HUES48 (cell line): ENCODE data around the gene TANGO2.

Source experiments
- H3K27ac ChIP-seq: one replicate; pipeline ENCODE4 v1.7.0; 2013; ENCODE audit warnings: low read depth, low read length, inconsistent platforms
- H3K27me3 ChIP-seq: 2 replicates; pipeline ENCODE4 v1.6.1; 2013; ENCODE audit warnings: mild to moderate bottlenecking, low read length; ENCODE audit not compliant: control insufficient read depth, insufficient read depth
- H3K36me3 ChIP-seq: 2 replicates; pipeline ENCODE4 v1.6.1; 2013; ENCODE audit warnings: low read length; ENCODE audit not compliant: control insufficient read depth, insufficient read depth
- H3K4me1 ChIP-seq: 2 replicates; pipeline ENCODE4 v1.6.1; 2013; ENCODE audit warnings: mild to moderate bottlenecking, low read length; ENCODE audit not compliant: control insufficient read depth, insufficient read depth
- H3K4me3 ChIP-seq: 2 replicates; pipeline ENCODE4 v1.5.1; 2013; ENCODE audit warnings: mild to moderate bottlenecking, low read depth, low read length
- H3K9ac ChIP-seq: 2 replicates; pipeline ENCODE4 v1.6.1; 2013; ENCODE audit warnings: mild to moderate bottlenecking, low read depth, low read length, moderate library complexity
- H3K9me3 ChIP-seq: 2 replicates; pipeline ENCODE4 v1.6.1; 2013; ENCODE audit warnings: low read length; ENCODE audit not compliant: control insufficient read depth, insufficient read depth

TANGO2 gene

DNA sequence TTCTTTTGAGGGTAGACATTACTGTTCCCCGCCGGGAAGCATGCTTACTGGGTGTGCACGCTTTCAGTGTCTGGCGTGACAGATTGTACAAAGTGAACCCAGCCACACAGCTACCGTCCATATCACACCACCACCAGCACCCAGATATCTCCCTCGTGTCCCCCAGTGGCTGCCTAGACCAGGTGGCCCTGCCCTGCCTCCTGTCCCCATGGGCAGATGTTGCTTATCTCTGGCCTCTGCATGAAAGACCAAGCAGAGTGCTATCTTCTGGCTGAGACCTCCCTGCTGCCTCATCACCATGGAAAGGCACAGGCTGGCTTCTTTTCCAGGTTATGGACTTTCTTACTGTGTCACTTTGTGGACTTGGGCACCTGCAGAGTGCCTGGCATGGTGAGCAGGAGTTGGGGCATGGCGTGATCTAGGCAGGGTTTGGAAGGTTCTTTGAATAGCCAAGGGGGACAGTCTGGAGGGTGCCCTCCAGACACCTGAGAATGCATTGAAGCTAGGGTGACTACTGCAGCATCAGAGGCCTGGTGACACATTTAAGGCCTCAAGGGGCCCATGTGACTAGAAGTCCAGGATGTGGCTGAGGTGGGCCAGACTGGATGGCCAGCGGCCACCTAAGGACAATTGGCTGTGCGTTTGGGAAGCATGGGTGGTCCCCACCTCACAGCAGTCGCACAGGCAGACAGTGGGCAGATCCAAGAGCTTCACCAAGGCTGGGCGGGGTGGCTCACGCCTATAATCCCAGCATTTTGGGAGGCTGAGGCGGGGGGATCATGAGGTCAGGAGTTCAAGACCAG lies 4.7 kb downstream of the TANGO2 start:
- H3K27me3 ChIP-seq: no peaks in the 10 kb centered on the region
- H3K9me3 ChIP-seq: no peaks in the 10 kb centered on the region
- H3K4me1 ChIP-seq: peaks cover 6% of the 10 kb centered on the region; the same call in 1 of the 2 replicates
- H3K36me3 ChIP-seq: no peaks in the 10 kb centered on the region
- H3K9ac ChIP-seq: no peak overlapping the region
- H3K27ac ChIP-seq: no peak overlapping the region
- no peak overlapping the region for H3K4me3 ChIP-seq

DNA sequence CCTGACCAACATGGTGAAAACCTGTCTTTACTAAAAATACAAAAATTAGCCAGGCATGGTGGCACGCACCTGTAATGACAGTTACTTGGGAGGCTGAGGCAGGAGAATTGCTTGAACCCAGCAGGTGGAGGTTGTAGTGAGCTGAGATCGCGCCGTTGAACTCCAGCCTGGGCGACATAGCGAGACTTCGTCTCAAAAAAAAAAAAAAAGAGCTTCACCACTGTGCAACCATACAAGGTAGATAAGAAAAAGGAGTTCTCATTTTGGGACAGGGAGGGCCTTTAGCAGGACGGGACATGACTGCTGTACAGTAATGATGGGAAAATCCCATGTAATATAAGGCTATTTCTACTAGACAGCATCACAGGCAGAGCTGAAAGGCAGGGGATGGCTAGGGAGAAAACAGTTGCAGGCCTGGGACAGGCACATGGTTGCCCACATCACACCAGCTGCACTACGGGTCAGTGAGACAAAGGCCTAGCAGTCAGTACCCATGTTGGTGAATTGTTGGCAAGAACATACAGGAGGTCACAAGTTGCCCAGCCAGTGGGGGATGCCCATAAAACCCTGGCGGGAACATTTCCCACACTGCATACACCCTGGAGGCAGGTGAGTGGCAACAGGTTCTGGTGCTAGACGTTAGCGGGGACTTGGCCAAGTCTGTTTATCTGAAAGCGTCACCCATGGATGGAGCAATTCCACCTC lies 5.4 kb downstream of the TANGO2 start:
- Histone ChIP-seq H3K9me3 (no peaks in the 10 kb centered on the region), H3K27me3 (no peaks in the 10 kb centered on the region), H3K9ac (no peak overlapping the region), H3K36me3 (no peaks in the 10 kb centered on the region), H3K27ac (no peak overlapping the region), H3K4me3 (no peak overlapping the region), H3K4me1 (peaks cover 5% of the 10 kb centered on the region; the same call in 1 of the 2 replicates)

DNA sequence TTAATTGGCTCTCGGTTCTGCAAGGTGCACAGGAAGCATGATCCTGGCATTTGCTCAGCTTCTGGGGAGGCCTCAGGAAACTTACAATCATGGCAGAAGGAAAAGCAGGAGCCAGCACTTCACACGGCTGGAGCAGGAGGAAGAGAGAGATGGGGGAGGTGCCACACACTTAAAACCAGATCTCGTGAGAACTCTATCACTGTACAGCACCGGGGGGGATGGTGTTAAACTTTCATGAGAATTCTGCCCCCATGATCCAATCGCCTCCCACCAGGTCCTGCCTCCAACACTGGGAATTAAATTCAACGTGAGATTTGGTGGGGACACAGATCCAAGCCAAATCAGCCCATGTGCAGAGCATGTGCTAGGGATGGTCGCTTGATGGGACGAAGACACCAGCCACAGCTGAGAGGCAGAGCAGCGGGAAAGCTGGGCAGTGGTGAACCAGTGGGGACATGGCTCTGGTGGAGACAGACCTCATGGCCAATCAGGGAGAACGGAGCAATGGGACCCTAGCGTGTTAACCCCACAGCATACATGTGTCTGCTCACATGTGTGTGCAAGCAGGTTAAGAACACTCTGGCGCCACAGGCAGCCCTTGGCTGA lies 6.2 kb downstream of the TANGO2 start:
- Histone ChIP-seq H3K27ac (no peak overlapping the region), H3K4me1 (no peaks in the 10 kb centered on the region), H3K9me3 (no peaks in the 10 kb centered on the region), H3K27me3 (no peaks in the 10 kb centered on the region), H3K4me3 (no peak overlapping the region), H3K36me3 (no peaks in the 10 kb centered on the region), H3K9ac (no peak overlapping the region)

DNA sequence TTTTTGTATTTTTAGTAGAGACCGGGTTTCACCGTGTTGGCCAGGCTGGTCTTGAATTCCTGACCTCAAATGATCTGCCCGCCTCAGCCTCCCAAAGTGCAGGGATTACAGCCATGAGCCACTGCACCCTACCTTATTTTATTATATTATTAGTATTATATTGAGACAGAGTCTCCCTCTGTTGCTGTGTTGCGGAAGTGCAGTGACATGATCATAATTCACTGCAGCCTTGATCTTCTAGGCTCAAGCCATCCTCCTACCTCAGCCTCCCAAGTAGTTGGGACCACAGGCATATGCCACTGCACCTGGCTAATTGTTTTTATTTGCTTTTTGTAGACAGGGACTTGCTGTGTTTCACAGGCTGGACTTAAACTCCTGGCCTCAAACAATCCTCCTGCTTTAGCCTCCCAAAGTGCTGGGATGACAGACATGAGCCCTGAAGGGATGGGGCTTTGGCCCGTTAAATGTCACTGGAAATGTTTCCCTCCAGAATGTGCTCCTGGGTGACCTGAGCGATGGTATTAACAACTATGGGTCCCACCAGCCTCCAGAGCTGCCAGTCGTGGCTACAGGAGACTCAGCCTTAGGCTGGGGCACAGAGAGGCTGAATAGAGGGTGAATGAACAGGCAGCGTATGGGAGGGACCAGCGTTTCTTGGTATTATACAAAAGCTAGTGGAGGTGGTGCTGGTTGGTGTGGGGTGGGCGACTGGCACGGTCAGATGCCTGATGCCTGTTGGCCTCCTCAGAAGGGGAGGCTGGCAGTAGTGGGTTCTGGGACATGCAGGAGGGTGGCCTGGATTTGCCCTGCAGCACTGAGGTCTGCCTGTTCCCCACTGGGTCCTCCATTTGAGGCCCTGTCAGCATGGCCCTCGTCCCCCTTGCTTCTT lies 7.3 kb downstream of the TANGO2 start:
- no peak overlapping the region for H3K4me3 ChIP-seq
- H3K4me1 ChIP-seq: no peaks in the 10 kb centered on the region
- no peaks in the 10 kb centered on the region for H3K36me3 ChIP-seq
- no peaks in the 10 kb centered on the region for H3K9me3 ChIP-seq
- no peak overlapping the region for H3K9ac ChIP-seq
- no peak overlapping the region for H3K27ac ChIP-seq
- no peaks in the 10 kb centered on the region for H3K27me3 ChIP-seq

DNA sequence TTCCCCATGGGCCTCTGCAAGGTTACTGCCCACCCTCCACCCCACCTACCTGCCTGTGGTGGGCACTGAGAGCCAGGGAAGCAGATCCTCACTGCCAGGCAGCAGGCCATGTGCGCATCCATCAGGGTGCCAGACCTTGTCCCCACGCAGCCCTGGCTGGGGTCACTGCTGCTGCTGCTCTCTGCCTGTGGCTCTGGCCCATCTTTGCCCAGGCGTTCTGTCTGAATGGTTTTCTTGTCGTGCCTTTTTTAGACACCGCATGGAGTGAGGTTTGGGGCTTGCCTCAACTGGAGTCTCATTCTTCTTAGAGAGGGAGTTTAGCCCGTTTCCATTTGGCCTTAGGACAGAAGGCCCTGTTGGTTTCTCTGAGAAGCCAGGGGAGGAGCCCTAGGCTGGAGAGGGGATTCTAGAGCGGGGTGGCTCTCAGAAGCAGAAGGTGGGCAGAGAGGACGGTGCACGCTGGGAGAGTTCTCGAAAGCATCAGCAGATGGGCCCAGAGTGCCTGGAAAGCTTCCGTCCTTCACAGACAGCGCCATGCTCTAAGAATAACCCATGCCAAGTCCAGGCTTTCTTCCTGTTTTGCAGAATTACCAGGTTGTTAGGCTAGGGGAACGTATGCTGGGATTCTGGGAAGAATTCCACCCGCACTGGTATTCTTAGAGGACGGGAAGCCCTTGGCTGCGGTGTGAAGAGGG lies 8.1 kb downstream of the TANGO2 start:
- no peaks in the 10 kb centered on the region for H3K4me1 ChIP-seq
- no peak overlapping the region for H3K9ac ChIP-seq
- no peak overlapping the region for H3K4me3 ChIP-seq
- H3K27ac ChIP-seq: no peak overlapping the region
- no peaks in the 10 kb centered on the region for H3K36me3 ChIP-seq
- no peaks in the 10 kb centered on the region for H3K9me3 ChIP-seq
- no peaks in the 10 kb centered on the region for H3K27me3 ChIP-seq

DNA sequence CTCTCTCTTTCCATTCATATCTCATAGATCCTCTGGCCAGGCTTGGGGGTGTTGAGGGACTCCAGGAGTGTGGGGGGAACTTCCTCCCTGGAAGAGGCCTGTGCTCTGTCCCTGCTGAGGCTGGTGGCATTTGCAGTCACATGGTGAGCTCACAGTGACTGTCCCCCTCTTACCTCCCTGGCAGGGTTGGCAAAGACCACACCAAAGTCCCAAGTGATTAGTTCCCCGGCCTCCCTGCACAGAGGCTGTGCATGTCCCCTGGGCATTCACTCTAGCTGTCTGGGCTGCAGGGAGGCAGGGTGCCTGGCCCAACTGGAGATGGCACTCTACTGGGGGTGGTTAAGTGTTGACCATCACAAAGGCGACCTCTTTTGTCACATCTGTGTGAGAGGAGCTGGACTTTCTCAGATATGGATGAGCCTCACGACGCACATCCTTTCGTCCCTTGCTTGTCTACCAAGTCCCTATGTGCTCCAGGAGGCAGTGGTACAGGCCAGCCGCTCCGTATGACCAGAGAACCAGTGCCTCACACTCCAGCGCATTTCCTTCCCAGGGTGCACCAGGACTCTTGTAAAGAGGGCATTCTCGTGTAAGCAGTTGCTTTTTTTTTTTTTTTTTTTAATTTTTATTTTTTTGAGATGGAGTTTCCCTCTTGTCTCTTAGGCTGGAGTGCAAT lies 8.8 kb downstream of the TANGO2 start:
- H3K27me3 ChIP-seq: no peaks in the 10 kb centered on the region
- H3K36me3 ChIP-seq: no peaks in the 10 kb centered on the region
- no peaks in the 10 kb centered on the region for H3K4me1 ChIP-seq
- H3K9me3 ChIP-seq: no peaks in the 10 kb centered on the region
- H3K9ac ChIP-seq: no peak overlapping the region
- H3K4me3 ChIP-seq: no peak overlapping the region
- no peak overlapping the region for H3K27ac ChIP-seq

DNA sequence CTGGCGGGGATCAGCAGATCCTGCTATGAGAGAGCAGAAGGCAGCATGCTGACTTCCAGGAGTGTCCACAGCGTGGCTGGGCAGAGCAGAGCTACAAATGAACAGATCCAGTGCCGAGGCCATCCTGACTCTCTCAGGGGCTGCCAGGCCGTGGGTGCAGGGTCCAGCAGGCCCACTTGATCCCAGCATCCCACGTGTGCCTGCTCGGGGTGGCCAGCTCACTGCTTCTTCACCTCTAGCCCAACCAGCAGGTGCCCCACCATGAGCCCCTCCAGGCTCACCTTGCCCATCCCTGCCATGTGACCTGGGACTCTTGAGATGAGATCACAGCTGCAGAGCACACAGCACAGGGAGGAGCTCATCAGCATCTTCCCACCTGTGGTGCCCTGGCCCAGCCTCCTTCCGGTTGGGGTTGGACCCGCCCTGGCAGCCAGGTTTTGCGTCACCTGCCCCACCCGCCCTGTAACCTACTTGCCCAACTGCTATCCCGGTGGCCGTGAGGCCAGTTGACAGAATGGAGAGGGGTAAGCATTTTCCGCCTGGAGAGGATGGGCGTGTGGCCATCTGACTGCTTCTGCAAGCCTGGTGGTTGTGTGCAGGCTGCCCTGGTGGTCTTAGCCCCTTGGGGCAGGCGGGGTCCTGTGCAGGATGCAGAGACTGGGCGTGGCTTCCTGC lies 11.0 kb downstream of the TANGO2 start:
- no peaks in the 10 kb centered on the region for H3K4me1 ChIP-seq
- H3K9me3 ChIP-seq: no peaks in the 10 kb centered on the region
- H3K4me3 ChIP-seq: no peak overlapping the region
- no peak overlapping the region for H3K27ac ChIP-seq
- H3K27me3 ChIP-seq: no peaks in the 10 kb centered on the region
- no peaks in the 10 kb centered on the region; the same call in 1 of the 2 replicates for H3K36me3 ChIP-seq
- H3K9ac ChIP-seq: no peak overlapping the region; the same call in 1 of the 2 replicates

DNA sequence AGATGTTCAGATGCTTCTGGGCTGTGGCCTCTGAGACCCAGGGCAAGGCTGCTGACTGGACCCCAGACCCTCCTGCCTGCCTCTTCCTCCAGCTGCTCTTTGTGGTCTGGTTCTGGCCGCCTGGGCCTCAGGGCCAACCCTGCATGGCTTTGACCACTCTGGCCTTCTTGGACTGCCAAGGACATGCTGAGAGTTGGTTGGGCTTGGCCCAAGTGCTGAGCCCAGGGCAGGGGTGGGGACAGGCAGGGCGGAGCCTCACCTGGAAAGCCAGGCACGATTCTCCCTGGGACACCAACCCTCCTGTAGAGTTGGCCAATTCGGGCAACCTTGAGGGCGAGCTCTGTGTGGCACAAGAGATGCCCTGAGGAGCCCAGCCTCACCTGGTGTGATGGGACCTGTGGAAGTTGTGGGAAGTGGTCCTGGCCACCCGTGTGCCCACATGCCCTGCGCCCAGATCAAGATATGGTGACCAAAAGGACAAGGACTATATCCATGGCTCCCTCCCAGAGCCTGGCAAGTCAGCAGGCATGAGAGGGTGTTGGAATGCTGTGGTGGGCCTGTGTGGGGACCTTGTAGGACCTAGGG lies 11.6 kb downstream of the TANGO2 start:
- no peaks in the 10 kb centered on the region; the same call in 1 of the 2 replicates for H3K36me3 ChIP-seq
- no peaks in the 10 kb centered on the region for H3K4me1 ChIP-seq
- no peak overlapping the region for H3K27ac ChIP-seq
- H3K9me3 ChIP-seq: no peaks in the 10 kb centered on the region
- H3K27me3 ChIP-seq: no peaks in the 10 kb centered on the region
- no peak overlapping the region for H3K4me3 ChIP-seq
- H3K9ac ChIP-seq: no peak overlapping the region

DNA sequence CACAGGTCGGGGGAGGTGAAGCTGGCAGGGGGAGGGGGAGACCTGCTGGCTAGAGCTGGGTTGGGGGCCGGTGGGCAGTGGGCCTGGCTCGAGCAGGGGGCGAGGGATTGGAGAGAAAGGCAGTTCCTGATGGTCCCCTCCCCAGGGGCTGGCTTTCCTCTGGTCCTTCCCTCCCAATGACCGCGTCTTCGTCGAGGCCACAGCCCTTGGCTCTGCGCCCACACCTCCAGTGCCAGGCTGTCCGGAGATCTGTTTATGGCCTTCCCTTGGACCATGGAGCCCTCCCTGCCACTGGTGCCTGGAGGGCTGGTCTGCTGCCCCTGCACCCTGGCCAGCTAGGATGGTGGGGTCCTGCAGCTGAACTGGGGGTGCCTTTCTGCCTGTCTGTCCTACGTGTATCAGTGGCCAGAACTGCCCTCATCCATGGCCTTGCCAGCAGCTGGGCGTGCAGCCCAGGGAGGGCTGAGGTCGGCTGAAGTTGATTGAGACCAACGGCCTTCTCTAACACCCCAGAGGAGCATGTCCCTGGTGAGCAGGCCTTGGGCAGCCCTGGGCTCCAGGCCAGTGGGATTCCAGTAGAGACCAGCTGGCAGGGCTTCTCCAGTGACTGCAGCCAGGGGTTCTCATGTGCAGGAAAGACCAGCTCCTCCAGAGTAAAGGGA lies 12.3 kb downstream of the TANGO2 start:
- H3K36me3 ChIP-seq: no peaks in the 10 kb centered on the region; the same call in 1 of the 2 replicates
- H3K4me1 ChIP-seq: no peaks in the 10 kb centered on the region
- H3K4me3 ChIP-seq: no peak overlapping the region
- H3K9ac ChIP-seq: no peak overlapping the region
- H3K9me3 ChIP-seq: no peaks in the 10 kb centered on the region
- no peak overlapping the region for H3K27ac ChIP-seq
- H3K27me3 ChIP-seq: no peaks in the 10 kb centered on the region
